MCF 10A (cell line): ENCODE data around the gene MDM2. TPM values are rescaled to one million over a fixed set of nuclear protein-coding genes. Genes with fewer than 3 reads are reported as not detected.
A peak's percentile ranks its signal among the peaks of the same experiment; 100 is the strongest.

Experiments used
- BruUV-seq: library from RNA; stranded (reverse); fragments of 400-500 nt; replicated peaks from 2 replicates; lab custom pipeline; 2021; lab: Mats Ljungman, UMichigan
- CTCF ChIA-PET: fragments of 300-600 bp; sonication (Branson Sonifier 250); formaldehyde crosslinking; extraction: SDS; loops from one replicate; lab custom pipeline; 2021; ENCODE audit warnings: antibody characterized with exemption, inconsistent platforms; lab: Yijun Ruan, JAX
- POLR2A ChIA-PET: fragments of 300-600, 350-650 bp; sonication (Branson Sonifier 250); formaldehyde crosslinking; extraction: SDS; loops from one replicate; lab custom pipeline; 2020; ENCODE audit warnings: antibody characterized with exemption, inconsistent platforms; lab: Yijun Ruan, JAX
- DNase-seq: peaks from one replicate; pipeline ENCODE4 v3.0.0-alpha.2; 2018; ENCODE audit not compliant: unreplicated experiment
- H3K27ac Mint-ChIP-seq: one replicate; pipeline ENCODE4 v1.8.0; 2022; ENCODE audit warnings: mild to moderate bottlenecking, low read depth, mixed read lengths; ENCODE audit not compliant: unreplicated experiment
- H3K27me3 Mint-ChIP-seq: one replicate; pipeline ENCODE4 v1.8.0; 2022; ENCODE audit warnings: mixed read lengths; ENCODE audit not compliant: insufficient read depth, unreplicated experiment
- H3K36me3 Mint-ChIP-seq: one replicate; pipeline ENCODE4 v1.8.0; 2022; ENCODE audit warnings: mild to moderate bottlenecking, moderate library complexity, mixed read lengths; ENCODE audit not compliant: insufficient read depth, unreplicated experiment
- H3K4me1 Mint-ChIP-seq: one replicate; pipeline ENCODE4 v1.8.0; 2022; ENCODE audit warnings: mixed read lengths; ENCODE audit not compliant: insufficient read depth, unreplicated experiment
- H3K4me3 Mint-ChIP-seq: one replicate; pipeline ENCODE4 v1.8.0; 2022; ENCODE audit warnings: mild to moderate bottlenecking, moderate library complexity, mixed read lengths; ENCODE audit not compliant: unreplicated experiment
- H3K9me3 Mint-ChIP-seq: one replicate; pipeline ENCODE4 v1.8.0; 2022; ENCODE audit warnings: mixed read lengths; ENCODE audit not compliant: unreplicated experiment
- intact Hi-C: fragments of 100-400 bp; cut with micrococcal nuclease; formaldehyde crosslinking; loops from 2 replicates; pipeline ENCODE4 v1.14.1; 2022
- total RNA-seq: library from RNA; stranded (reverse); gene quantifications from 2 replicates; pipeline ENCODE4 v1.2.3, GENCODE V29; 2022
- TF ChIP-seq, protein P1 (sequence below): fragments of 200-600 bp; IDR thresholded peaks from one replicate; pipeline ENCODE4 v1.8.0; 2022; ENCODE audit warnings: antibody characterized with exemption, mild to moderate bottlenecking; ENCODE audit not compliant: unreplicated experiment

Gene MDM2
- total RNA-seq, 1 experiment from 2014 or later, result 383 TPM

DNA sequence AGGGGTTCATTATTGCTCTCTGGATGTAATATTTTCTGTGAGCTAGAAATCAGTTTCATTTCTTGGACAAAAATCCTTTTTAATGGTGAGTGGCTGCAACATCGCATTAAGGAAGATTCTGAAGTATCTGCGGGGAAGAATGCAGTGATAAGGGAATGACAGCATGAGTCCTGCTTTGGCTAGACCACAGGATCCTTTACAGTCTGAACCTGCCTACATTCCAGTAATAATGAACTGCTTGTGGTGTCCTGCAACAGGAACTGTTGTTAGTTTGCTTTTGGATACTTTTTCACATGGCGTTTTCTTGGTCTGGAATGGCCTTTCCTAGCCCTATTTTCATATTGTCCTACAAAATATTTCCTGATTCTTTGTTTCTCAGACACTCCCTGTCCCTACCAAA lies 15.7 kb downstream of the MDM2 start:
- H3K4me3 Mint-ChIP-seq, result no peak overlapping the region
- BruUV-seq, result no TSS peak
- H3K27ac Mint-ChIP-seq, result peak overlapping the region; percentile 57
- peaks cover 19% of the 10 kb centered on the region for H3K4me1 Mint-ChIP-seq
- CTCF ChIA-PET, result no interaction called here
- TF ChIP-seq, protein P1, sequence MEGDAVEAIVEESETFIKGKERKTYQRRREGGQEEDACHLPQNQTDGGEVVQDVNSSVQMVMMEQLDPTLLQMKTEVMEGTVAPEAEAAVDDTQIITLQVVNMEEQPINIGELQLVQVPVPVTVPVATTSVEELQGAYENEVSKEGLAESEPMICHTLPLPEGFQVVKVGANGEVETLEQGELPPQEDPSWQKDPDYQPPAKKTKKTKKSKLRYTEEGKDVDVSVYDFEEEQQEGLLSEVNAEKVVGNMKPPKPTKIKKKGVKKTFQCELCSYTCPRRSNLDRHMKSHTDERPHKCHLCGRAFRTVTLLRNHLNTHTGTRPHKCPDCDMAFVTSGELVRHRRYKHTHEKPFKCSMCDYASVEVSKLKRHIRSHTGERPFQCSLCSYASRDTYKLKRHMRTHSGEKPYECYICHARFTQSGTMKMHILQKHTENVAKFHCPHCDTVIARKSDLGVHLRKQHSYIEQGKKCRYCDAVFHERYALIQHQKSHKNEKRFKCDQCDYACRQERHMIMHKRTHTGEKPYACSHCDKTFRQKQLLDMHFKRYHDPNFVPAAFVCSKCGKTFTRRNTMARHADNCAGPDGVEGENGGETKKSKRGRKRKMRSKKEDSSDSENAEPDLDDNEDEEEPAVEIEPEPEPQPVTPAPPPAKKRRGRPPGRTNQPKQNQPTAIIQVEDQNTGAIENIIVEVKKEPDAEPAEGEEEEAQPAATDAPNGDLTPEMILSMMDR, result no peak
- H3K27me3 Mint-ChIP-seq, result no peaks in the 10 kb centered on the region
- intact Hi-C loops, result loop anchor here (5.0 kb wide), 1 partner anchor 76 kb away; the partner anchor contains the start of gene SLC35E3
- H3K36me3 Mint-ChIP-seq, result peaks cover 100% of the 10 kb centered on the region
- no peak for DNase-seq
- H3K9me3 Mint-ChIP-seq, result no peaks in the 10 kb centered on the region
- POLR2A ChIA-PET, result interaction anchor here (0.9 to 3.0 kb wide), 3 partner anchors 10 to 15 kb away, joined by 6 to 23 read pairs (median 8); no protein-coding TSS in a partner anchor

DNA sequence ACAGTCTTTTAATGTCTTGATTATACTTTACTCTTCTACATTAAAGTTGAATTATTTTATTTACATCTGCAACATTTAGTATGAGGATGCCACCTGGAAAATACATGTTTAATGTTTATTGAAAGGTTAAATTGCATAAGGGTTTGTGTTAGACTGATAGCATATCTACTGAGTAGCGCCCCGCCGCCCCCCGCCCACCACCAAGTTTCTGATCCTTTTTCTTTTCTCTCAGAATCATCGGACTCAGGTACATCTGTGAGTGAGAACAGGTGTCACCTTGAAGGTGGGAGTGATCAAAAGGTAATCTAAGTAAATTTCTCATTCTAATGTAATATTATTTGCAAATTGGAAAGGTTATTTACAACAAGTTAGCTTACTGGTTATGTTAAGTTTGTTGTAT lies 16.2 kb downstream of the MDM2 start:
- ChIA-PET CTCF (interaction anchor here (0.9 kb wide), 1 partner anchor 10 kb away, joined by 5 read pairs; no protein-coding TSS in a partner anchor), POLR2A (interaction anchor here (1.3 to 3.0 kb wide), 3 partner anchors 11 to 77 kb away, joined by 3 to 23 read pairs (median 8); no protein-coding TSS in a partner anchor)
- intact Hi-C loops, result loop anchor here (5.0 kb wide), 1 partner anchor 77 kb away; the partner anchor contains the start of gene SLC35E3
- Mint-ChIP-seq H3K27me3 (no peaks in the 10 kb centered on the region), H3K36me3 (peaks cover 100% of the 10 kb centered on the region), H3K27ac (peak overlapping the region; percentile 57), H3K4me3 (no peak overlapping the region), H3K9me3 (no peaks in the 10 kb centered on the region), H3K4me1 (peaks cover 19% of the 10 kb centered on the region)
- DNase-seq, result no peak
- no TSS peak for BruUV-seq
- TF ChIP-seq, protein P1, result no peak

DNA sequence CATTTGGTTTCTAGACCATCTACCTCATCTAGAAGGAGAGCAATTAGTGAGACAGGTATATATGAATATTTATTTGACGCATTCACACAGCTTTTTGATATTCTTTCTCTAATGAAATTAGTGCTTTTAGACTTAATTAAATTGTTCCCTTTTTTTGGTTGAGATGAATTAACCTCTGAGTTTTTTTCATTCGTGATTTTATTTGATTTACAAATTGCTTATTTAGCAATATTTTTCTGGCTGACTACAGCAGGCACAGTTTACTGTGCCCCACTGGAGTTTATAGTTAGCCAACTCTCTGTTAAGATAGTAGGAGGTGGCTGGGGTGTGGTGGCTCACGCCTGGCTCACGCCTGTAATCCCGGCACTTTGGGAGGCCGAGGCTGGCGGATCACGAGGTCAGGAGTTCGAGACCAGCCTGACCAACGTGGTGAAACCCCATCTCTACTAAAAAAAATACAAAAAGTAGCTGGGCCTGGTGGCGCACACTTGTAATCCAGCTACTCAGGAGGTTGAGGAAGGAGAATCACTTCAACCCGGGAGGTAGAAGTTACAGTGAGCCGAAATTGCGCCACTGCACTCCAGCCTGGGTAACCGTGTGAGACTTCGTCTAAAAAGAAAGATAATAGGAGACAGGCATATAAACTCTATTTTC lies 16.7 kb downstream of the MDM2 start:
- CTCF ChIA-PET, result interaction anchor here (0.9 kb wide), 1 partner anchor 10 kb away, joined by 5 read pairs; no protein-coding TSS in a partner anchor
- no peak overlapping the region for H3K27ac Mint-ChIP-seq
- intact Hi-C loops, result loop anchor here (5.0 kb wide), 1 partner anchor 77 kb away; the partner anchor contains the start of gene SLC35E3

More for the DNA sequence above, 16.7 kb downstream of the MDM2 start:
- no peak for DNase-seq
- no peak overlapping the region for H3K4me3 Mint-ChIP-seq
- TF ChIP-seq, protein P1, result no peak
- no peaks in the 10 kb centered on the region for H3K27me3 Mint-ChIP-seq
- BruUV-seq, result no TSS peak
- peaks cover 19% of the 10 kb centered on the region for H3K4me1 Mint-ChIP-seq
- H3K36me3 Mint-ChIP-seq, result peaks cover 100% of the 10 kb centered on the region
- POLR2A ChIA-PET, result interaction anchor here (1.3 to 3.0 kb wide), 3 partner anchors 11 to 78 kb away, joined by 3 to 23 read pairs (median 8); no protein-coding TSS in a partner anchor
- no peaks in the 10 kb centered on the region for H3K9me3 Mint-ChIP-seq
